Kidney epithelial cell (primary cell): ENCODE data around the gene SMYD5. TPM values are rescaled to one million over a fixed set of nuclear protein-coding genes. Genes with fewer than 3 reads are reported as not detected.

ENCODE experiments used
- DNase-seq: peaks from one replicate; pipeline ENCODE4 v3.0.0-alpha.2; 2010; ENCODE audit warnings: low read depth
- H3K27me3 ChIP-seq: 2 replicates; pipeline ENCODE4 v1.6.0; 2011; ENCODE audit warnings: low read length; ENCODE audit not compliant: control insufficient read depth, insufficient read depth
- H3K36me3 ChIP-seq: 2 replicates; pipeline ENCODE4 v1.5.1; 2011; ENCODE audit warnings: low read length; ENCODE audit not compliant: control insufficient read depth, insufficient read depth
- H3K4me3 ChIP-seq: 2 replicates; pipeline ENCODE4 v1.5.1; 2011; ENCODE audit warnings: low read depth, mild to moderate bottlenecking, control low read depth, low read length
- CTCF ChIP-seq: IDR thresholded peaks from 2 replicates; pipeline ENCODE4 v1.5.1; 2011; ENCODE audit warnings: mild to moderate bottlenecking, moderate library complexity, low read length, control low read depth, inconsistent platforms; ENCODE audit not compliant: insufficient read depth, poor library complexity, severe bottlenecking
- total RNA-seq: library from RNA; depleted of rRNA; stranded (reverse); fragments of >200 nt; gene quantifications from 2 replicates; pipeline ENCODE4 v1.2.3, GENCODE V29; 2015

The SMYD5 gene
- total RNA-seq, 1 donor from 2014 or later = 30.2 TPM

- no peak for TF ChIP-seq CTCF
- peaks cover 13% of the 10 kb centered on the region for H3K36me3 ChIP-seq
- H3K4me3 ChIP-seq = no peak overlapping the region
- DNase-seq = no peak
- no peaks in the 10 kb centered on the region for H3K27me3 ChIP-seq
These were observed 41.1 kb downstream of the SMYD5 start for GRCh38 chr2:73255007-73255644.

- Histone ChIP-seq H3K4me3 (no peak overlapping the region), H3K36me3 (peaks cover 9% of the 10 kb centered on the region)
These were observed 42.0 kb downstream of the SMYD5 start for GRCh38 chr2:73255907-73256617.

GRCh38 chr2:73256618-73256922 lies 42.5 kb downstream of the SMYD5 start:
- no peak for DNase-seq
- H3K4me3 ChIP-seq = no peak overlapping the region
- no peak for TF ChIP-seq CTCF
- H3K27me3 ChIP-seq = no peaks in the 10 kb centered on the region
- H3K36me3 ChIP-seq = peaks cover 9% of the 10 kb centered on the region

More at GRCh38 chr2:73255907-73256617, 42.0 kb downstream of the SMYD5 start:
- H3K27me3 ChIP-seq = no peaks in the 10 kb centered on the region
- TF ChIP-seq CTCF = no peak
- no peak for DNase-seq

- TF ChIP-seq CTCF = no peak
- H3K27me3 ChIP-seq = no peaks in the 10 kb centered on the region
- no peak for DNase-seq
- H3K36me3 ChIP-seq = peaks cover 7% of the 10 kb centered on the region
- H3K4me3 ChIP-seq = no peak overlapping the region
These were observed 43.0 kb downstream of the SMYD5 start for GRCh38 chr2:73257021-73257420.

- H3K27me3 ChIP-seq = no peaks in the 10 kb centered on the region
- H3K36me3 ChIP-seq = peaks cover 7% of the 10 kb centered on the region
- no peak overlapping the region for H3K4me3 ChIP-seq
- no peak for DNase-seq
- no peak for TF ChIP-seq CTCF
These were observed 43.5 kb downstream of the SMYD5 start for GRCh38 chr2:73257425-73258125.
